Activated naive CD4-positive, alpha-beta T cell treated with anti-CD3 and anti-CD28 coated beads, Interleukin-2, amount 10 ng/mL, durations not matched to agents 7 days and 5 days (primary cell): ENCODE data around the gene ITGAE.
"Not testable (repeated sequence)": the region's sequence is repeated elsewhere in the genome, so short reads cannot be mapped to it uniquely, and the experiment has no call there.

ENCODE experiments used
- CTCF ChIA-PET: fragments of 350-600 bp; sonication (Branson Sonifier 250); formaldehyde crosslinking; loops from one replicate; lab custom pipeline; 2021; ENCODE audit warnings: antibody characterized with exemption; lab: Charles Lee
- DNase-seq: peaks from one replicate; pipeline ENCODE4 v3.0.0-alpha.2; 2020
- H3K27ac Mint-ChIP-seq: one replicate; pipeline ENCODE4 v1.8.0; 2021; ENCODE audit warnings: mild to moderate bottlenecking, moderate library complexity, mixed read lengths
- H3K27me3 Mint-ChIP-seq: one replicate; pipeline ENCODE4 v1.8.0; 2021; ENCODE audit warnings: mild to moderate bottlenecking, mixed read lengths
- H3K36me3 Mint-ChIP-seq: one replicate; pipeline ENCODE4 v1.8.0; 2021; ENCODE audit warnings: mixed read lengths
- H3K4me1 Mint-ChIP-seq: one replicate; pipeline ENCODE4 v1.8.0; 2021; ENCODE audit warnings: mixed read lengths
- H3K4me3 Mint-ChIP-seq: one replicate; pipeline ENCODE4 v1.8.0; 2021; ENCODE audit warnings: mild to moderate bottlenecking, moderate library complexity, mixed read lengths
- H3K9me3 Mint-ChIP-seq: one replicate; pipeline ENCODE4 v1.8.0; 2021; ENCODE audit warnings: mixed read lengths

The ITGAE gene

DNA sequence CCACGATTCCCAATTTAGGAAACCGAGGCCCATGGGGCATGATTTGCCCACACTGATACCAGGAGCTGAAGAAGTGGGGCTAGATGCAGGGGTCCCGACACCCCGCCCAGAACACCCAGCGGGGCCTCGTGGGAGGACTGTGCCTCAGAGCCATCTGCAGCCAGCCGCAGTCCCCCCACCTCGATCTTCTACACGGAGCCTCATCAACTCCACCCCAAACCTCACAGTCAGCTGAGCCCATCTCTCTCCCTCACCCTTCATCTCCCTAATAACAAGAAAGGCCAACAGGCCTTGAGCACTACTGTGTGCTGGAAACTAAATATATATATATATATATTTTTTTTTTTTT, 4.2 kb downstream of the ITGAE start:
- CTCF ChIA-PET, result interaction anchor here (3.5 kb wide), 1 partner anchor 58 kb away, joined by 23 read pairs; no protein-coding TSS in a partner anchor
- Mint-ChIP-seq H3K36me3 (no peaks in the 10 kb centered on the region), H3K4me3 (no peak overlapping the region), H3K27me3 (peaks cover 4% of the 10 kb centered on the region), H3K9me3 (no peaks in the 10 kb centered on the region), H3K4me1 (peaks cover 23% of the 10 kb centered on the region), H3K27ac (no peak overlapping the region)
- no peak for DNase-seq

DNA sequence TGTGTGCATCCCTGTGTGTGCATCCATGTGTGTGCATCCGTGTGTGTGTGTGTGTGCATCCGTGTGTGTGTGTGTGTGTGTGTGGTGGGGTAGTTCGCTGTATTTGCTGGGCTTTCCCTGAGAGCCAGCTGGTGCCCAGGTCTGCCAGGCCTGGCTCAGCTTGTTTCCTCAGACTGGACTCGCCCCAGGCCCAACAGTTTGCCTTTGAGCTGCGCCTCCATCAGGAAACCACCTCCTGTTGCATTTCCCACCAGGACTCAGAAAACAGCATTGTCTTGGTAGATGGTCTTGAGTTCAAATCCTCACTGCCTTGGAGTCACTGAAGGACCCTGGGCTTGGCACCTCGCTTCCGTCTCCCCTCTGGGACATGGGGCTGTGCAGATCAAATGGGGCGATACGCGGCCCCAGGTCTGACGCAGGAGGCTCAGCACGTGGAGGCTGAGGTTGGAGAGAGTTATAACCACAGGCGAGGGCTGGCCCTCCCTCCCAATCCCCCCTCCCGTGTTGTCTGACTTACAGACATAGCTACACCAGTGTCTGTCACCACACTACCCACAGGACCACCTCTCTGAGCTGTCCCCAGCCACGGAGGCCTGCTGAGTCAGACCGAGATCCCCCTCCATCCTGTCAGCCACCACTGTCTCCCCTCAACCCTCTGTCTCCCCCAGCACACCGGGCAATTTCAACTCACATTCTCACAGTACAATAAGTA, 4.7 kb downstream of the ITGAE start:
- Mint-ChIP-seq H3K27ac (no peak overlapping the region), H3K27me3 (peaks cover 4% of the 10 kb centered on the region), H3K4me1 (peaks cover 29% of the 10 kb centered on the region), H3K36me3 (no peaks in the 10 kb centered on the region), H3K9me3 (no peaks in the 10 kb centered on the region), H3K4me3 (no peak overlapping the region)
- CTCF ChIA-PET, result interaction anchor here (0.5 to 3.5 kb wide), 3 partner anchors 31 to 58 kb away, joined by 3 to 23 read pairs (median 4); no protein-coding TSS in a partner anchor
- peak; percentile 69 for DNase-seq

DNA sequence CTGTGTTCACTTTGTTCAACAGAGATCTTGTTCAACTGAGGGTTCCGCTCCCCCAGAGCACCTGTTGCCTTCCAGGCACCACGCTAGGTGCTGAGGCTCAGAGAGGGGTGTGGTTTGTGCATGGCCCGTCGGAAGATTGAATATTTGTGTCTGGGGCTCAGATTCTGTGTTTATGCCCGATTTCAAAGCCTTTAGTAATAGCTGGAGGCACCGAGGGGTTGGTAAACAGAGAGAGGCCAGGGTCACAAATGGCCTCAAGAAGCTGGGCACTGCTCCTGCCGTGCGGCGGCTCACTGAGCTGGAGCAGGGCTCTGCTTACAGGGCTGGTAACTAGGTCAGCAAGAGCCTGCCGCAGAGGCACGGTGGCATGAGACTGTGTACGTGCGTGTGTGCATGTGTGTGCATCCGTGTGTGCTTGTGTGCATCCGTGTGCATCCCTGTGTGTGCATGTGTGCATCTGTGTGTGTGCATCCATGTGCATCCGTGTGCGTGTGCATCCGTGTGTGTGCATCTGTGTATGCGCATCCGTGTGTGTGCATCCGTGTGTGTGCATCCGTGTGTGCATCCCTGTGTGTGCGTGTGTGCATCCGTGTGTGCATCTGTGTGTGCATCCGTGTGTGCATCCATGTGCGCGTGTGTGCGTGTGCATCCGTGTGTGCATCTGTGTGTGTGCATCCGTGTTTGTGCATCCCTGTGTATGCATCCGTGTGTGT, 5.4 kb downstream of the ITGAE start:
- no peak overlapping the region for H3K27ac Mint-ChIP-seq
- peak; percentile 19 for DNase-seq
- CTCF ChIA-PET, result interaction anchor here (0.5 to 3.5 kb wide), 3 partner anchors 32 to 57 kb away, joined by 3 to 23 read pairs (median 4); no protein-coding TSS in a partner anchor
- H3K27me3 Mint-ChIP-seq, result peaks cover 4% of the 10 kb centered on the region
- no peak overlapping the region for H3K4me3 Mint-ChIP-seq
- H3K9me3 Mint-ChIP-seq, result no peaks in the 10 kb centered on the region
- no peaks in the 10 kb centered on the region for H3K36me3 Mint-ChIP-seq
- peaks cover 31% of the 10 kb centered on the region for H3K4me1 Mint-ChIP-seq

DNA sequence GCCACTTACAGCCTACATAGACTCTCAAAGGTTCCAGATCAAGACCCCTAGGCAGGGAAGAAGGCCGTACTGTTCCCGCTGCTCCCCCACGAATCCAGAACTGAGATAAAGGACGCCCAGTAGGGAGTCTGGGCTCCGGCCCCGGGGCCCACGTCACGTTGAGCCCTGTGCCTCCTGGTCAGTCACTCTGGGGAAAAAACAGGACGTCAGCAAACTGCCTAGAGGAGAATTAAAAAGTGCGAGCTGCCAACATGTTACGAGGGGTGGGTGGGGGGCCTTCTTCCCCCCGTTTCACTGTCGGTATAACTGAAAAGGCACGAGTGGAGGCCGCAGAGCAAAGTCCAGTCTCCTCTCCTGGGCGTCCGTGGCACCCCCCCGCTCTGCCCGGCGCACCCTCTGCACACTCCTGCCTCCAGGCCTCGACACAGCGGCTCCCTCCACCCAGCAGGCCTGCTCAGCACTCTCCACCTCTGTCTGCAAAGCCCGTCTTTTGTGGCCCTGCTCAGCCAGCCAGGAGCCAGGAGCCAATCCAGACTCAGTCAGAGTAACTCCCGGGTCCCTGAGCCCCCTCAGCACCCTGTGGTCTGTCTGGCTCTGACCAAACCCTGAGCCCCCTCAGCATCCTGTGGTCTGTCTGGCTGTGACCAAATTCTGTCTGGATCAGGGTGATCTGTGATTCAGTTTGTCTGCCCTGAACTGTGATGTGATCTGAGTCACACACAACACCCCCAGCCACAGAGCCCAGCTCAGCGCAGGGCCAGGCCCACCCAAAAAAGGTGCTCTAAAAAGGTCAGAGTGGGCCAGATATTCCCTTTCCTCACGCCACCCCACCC, 6.2 kb downstream of the ITGAE start:
- H3K36me3 Mint-ChIP-seq, result no peaks in the 10 kb centered on the region
- no peaks in the 10 kb centered on the region for H3K9me3 Mint-ChIP-seq
- H3K27ac Mint-ChIP-seq, result no peak overlapping the region
- peaks cover 39% of the 10 kb centered on the region for H3K4me1 Mint-ChIP-seq
- peak; percentile 27 for DNase-seq
- H3K4me3 Mint-ChIP-seq, result no peak overlapping the region
- peaks cover 4% of the 10 kb centered on the region for H3K27me3 Mint-ChIP-seq
- CTCF ChIA-PET, result interaction anchor here (3.5 kb wide), 1 partner anchor 56 kb away, joined by 23 read pairs; no protein-coding TSS in a partner anchor

DNA sequence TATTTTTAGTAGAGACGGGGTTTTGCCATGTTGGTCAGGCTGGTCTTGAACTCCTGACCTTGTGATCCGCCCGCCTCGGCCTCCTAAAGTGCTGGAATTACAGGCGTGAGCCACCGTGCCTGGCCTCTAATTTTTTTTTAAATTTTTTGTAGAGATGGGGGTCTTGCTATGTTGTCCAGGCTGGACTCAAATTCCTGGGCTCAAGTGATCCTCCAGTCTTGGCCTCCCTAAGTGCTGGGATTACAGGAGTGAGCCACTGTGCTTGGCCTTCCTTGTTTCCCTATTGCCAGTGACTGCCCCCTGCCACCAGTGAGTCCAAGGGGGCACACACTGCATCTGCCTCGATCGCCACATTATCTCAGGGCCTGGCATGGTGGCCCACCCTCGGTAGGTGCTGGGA, 6.8 kb downstream of the ITGAE start:
- DNase-seq, result peak; percentile 1
- H3K9me3 Mint-ChIP-seq, H3K27me3 Mint-ChIP-seq, H3K27ac Mint-ChIP-seq, H3K4me3 Mint-ChIP-seq, H3K36me3 Mint-ChIP-seq: not testable (repeated sequence)
- CTCF ChIA-PET, result interaction anchor here (1.2 kb wide), 1 partner anchor 59 kb away, joined by 4 read pairs; no protein-coding TSS in a partner anchor
- peaks cover 42% of the 10 kb centered on the region for H3K4me1 Mint-ChIP-seq

DNA sequence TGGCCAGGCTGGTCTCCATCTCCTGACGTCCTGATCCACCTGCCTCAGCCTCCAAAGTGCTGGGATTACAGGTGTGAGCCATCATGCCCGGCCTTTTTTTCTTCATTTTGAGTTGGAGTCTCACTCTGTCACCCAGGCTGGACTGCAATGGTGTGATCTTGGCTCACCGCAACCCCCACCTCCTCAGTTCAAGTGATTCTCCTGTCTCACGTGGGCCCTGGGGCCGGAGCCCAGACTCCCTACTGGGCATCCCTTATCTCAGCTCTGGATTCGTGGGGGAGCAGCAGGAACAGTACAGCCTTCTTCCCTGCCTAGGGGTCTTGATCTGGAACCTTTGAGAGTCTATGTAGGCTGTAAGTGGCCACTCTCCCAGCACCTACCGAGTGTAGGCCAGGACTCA, 7.7 kb downstream of the ITGAE start:
- not testable (repeated sequence) for H3K36me3 Mint-ChIP-seq, H3K9me3 Mint-ChIP-seq, H3K4me3 Mint-ChIP-seq, H3K27me3 Mint-ChIP-seq, H3K27ac Mint-ChIP-seq, DNase-seq
- H3K4me1 Mint-ChIP-seq, result peaks cover 43% of the 10 kb centered on the region
- CTCF ChIA-PET, result interaction anchor here (1.2 to 1.6 kb wide), 2 partner anchors 56 to 58 kb away, joined by 4 to 9 read pairs; no protein-coding TSS in a partner anchor

DNA sequence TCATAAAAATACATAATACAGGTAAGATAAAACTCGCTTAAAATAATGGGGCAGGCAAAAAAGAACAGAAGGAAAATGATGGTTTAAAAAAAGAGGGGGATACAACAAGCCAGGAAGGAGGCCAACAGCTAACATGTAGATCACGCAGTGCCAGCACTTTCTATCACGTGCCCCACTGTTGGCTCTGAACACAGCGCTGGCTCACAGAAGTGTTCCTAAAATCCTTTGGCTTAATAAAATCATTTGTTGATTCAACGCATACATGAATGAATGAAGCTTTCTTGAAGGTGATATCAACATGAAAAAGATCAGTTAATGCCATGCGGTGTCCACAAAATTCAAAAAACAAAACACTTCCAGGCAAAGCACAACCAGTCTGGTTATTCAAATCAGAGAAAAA, 8.5 kb downstream of the ITGAE start:
- no peaks in the 10 kb centered on the region for H3K27me3 Mint-ChIP-seq
- H3K4me3 Mint-ChIP-seq, result no peak overlapping the region
- DNase-seq, result no peak
- CTCF ChIA-PET, result interaction anchor here (1.6 kb wide), 1 partner anchor 55 kb away, joined by 9 read pairs; no protein-coding TSS in a partner anchor
- H3K9me3 Mint-ChIP-seq, result no peaks in the 10 kb centered on the region
- H3K4me1 Mint-ChIP-seq, result peaks cover 49% of the 10 kb centered on the region
- no peaks in the 10 kb centered on the region for H3K36me3 Mint-ChIP-seq
- no peak overlapping the region for H3K27ac Mint-ChIP-seq

DNA sequence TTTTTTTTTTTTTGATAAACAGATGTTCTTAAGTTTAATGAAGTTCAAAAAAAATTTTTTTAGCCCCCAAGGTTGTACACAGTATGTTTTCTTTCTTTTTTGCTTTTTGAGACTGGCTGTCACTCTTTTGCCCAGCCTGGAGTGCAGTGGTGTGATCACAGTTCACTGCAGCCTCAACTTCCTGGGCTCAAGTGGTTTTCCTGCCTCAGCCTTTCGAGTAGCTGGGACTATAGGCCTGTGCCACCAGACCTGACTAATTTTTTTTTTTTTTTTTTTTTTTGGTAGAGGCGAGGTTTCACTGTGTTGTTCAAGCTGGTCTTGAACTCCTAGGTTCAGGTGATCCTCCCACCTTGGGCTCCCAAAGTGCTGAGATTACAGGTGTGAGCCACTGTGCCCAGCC, 12.8 kb downstream of the ITGAE start:
- peaks cover 34% of the 10 kb centered on the region for H3K4me1 Mint-ChIP-seq
- CTCF ChIA-PET, result interaction anchor here (0.6 kb wide), 1 partner anchor 18 kb away, joined by 3 read pairs; no protein-coding TSS in a partner anchor
- DNase-seq, result peak; percentile 33
- H3K9me3 Mint-ChIP-seq, result no peaks in the 10 kb centered on the region
- H3K36me3 Mint-ChIP-seq, result no peaks in the 10 kb centered on the region
- peak overlapping the region; percentile 28 for H3K27ac Mint-ChIP-seq
- H3K27me3 Mint-ChIP-seq, result peaks cover 7% of the 10 kb centered on the region
- H3K4me3 Mint-ChIP-seq, result no peak overlapping the region

DNA sequence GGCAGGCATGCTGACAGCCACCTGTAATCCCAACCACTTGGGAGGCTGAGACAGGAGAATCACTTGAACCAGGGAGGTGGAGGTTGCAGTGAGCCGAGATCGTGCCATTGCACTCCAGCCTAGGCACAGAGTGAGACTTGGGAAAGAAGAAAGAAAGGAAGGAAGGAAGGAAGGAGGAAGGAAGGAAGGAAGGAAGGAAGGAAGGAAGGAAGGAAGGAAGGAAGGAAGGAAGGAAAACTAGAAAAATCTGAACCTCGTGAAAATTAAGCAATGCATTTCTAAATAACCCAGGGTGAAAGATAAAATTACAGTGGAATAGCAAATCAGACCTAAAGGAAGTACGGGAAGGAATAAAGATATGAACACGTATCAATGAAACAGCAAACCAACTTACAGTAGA, 15.7 kb downstream of the ITGAE start:
- H3K27ac Mint-ChIP-seq, result peak overlapping the region; percentile 50
- H3K4me3 Mint-ChIP-seq, H3K9me3 Mint-ChIP-seq, H3K36me3 Mint-ChIP-seq, CTCF ChIA-PET, DNase-seq: not testable (repeated sequence)
- H3K27me3 Mint-ChIP-seq, result peaks cover 11% of the 10 kb centered on the region
- H3K4me1 Mint-ChIP-seq, result peaks cover 23% of the 10 kb centered on the region

DNA sequence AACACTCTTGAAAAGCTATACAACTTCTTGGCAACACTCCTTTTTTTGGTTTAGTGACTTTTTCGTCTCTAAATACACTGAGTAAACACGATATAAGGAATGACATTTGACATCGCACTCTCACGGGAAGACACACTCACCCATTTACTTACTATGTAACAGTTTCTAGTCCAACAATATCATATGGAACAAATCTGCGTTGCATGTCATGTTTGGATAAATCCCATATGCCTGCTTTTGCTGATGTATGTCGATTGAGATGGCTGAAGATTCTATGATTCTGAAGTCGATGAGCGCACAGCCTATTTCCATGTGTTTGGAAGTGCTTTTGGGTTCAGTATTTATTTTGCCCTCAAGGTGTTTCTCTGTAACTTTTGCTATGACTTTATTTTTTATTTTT, 18.2 kb downstream of the ITGAE start:
- H3K27me3 Mint-ChIP-seq, result peaks cover 13% of the 10 kb centered on the region
- CTCF ChIA-PET, result no interaction called here
- no peaks in the 10 kb centered on the region for H3K36me3 Mint-ChIP-seq
- no peak overlapping the region for H3K4me3 Mint-ChIP-seq
- H3K9me3 Mint-ChIP-seq, result no peaks in the 10 kb centered on the region
- H3K4me1 Mint-ChIP-seq, result peaks cover 8% of the 10 kb centered on the region
- H3K27ac Mint-ChIP-seq, result no peak overlapping the region
- DNase-seq, result no peak

DNA sequence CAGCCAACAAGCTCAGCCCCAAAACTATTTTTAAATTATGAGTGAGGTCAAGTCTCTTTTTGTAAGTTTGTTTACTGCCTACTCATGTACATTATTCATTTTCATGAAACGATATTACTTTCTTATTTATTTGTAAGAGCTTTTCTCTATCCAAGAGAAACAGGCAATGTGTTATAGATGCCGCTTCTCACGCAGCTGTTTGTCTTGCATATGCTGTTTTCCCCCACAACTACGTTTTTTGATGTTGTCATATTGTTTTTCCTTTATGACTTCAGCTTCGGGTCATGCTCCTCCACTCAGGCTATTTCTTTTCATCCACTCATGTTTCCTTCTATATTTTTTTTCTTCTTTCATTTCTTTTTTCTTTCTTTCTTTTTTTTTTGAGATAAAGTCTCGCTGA, 20.0 kb downstream of the ITGAE start:
- no peak overlapping the region for H3K27ac Mint-ChIP-seq

DNA sequence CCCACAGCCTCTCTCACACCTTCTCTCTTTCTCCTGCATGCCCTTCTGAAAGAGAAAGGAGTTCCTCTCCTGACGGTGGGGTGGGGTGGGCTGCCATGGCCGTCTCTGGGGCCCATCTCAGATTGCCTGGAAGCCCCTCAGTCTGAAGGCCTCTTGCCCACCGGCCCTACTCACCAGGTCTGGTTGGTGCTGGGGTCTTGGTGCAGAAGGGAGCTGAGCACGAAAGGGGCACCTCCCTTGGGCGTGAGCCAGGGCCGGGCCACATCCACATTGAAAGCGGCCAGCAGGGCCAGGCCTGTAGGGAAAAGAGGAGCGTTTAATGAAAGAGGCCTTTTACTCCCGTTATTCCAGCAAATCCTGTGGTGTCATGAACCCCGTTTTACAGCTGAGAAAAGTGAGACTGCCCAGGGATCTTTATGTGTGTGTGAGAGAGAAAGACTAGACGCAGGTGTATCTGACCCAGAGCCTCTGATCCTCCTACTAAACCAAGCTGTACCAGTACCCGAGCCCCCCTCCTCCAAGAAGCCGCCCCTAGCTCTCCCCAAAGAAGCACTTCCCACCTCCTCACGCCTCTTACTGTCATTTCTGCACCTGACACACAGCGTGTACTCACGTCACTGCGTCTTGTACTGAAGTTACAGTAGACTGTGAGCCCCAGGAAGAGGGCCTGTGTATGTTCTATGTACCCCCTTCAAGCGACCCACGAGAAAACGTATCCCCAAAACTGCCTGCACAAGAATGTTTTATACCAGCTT, 23.4 kb downstream of the ITGAE start:
- DNase-seq, result no peak
- Mint-ChIP-seq H3K4me3 (no peak overlapping the region), H3K27me3 (peaks cover 8% of the 10 kb centered on the region), H3K9me3 (no peaks in the 10 kb centered on the region), H3K4me1 (no peaks in the 10 kb centered on the region), H3K36me3 (no peaks in the 10 kb centered on the region), H3K27ac (no peak overlapping the region)
- CTCF ChIA-PET, result interaction anchor here (0.6 kb wide), 1 partner anchor 10 kb away, joined by 3 read pairs; no protein-coding TSS in a partner anchor

More for the DNA sequence above, 20.0 kb downstream of the ITGAE start:
- CTCF ChIA-PET, result interaction anchor here (1.3 to 1.6 kb wide), 2 partner anchors 43 to 46 kb away, joined by 4 to 5 read pairs; no protein-coding TSS in a partner anchor
- Mint-ChIP-seq H3K4me3 (no peak overlapping the region), H3K27me3 (peaks cover 15% of the 10 kb centered on the region), H3K4me1 (peaks cover 2% of the 10 kb centered on the region), H3K9me3 (no peaks in the 10 kb centered on the region), H3K36me3 (no peaks in the 10 kb centered on the region)
- no peak for DNase-seq

DNA sequence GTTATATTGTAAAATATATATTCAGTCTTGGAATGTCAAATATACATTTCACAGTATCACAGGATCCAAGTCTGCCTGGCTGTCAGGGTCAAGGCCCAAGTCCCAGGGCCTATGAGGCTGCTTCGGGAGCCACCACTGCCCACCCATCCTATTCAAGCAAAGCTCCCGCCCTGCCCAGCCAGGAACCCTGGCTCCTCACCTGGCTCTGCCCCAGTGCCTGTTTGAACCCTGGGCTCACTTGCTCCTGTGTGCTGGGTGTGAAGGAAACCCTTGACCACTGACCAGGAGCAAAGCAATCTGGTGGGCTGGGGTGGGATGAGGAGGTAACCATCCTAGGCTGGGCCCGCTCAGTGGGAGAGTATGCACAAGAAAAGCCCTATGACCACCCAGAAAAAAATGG, 27.0 kb downstream of the ITGAE start:
- H3K9me3 Mint-ChIP-seq, result no peaks in the 10 kb centered on the region
- no peak overlapping the region for H3K4me3 Mint-ChIP-seq
- H3K27me3 Mint-ChIP-seq, result peaks cover 8% of the 10 kb centered on the region
- CTCF ChIA-PET, result interaction anchor here (1.1 to 1.5 kb wide), 2 partner anchors 36 to 90 kb away, joined by 3 to 6 read pairs; no protein-coding TSS in a partner anchor
- DNase-seq, result no peak
- no peak overlapping the region for H3K27ac Mint-ChIP-seq
- no peaks in the 10 kb centered on the region for H3K36me3 Mint-ChIP-seq
- peaks cover 23% of the 10 kb centered on the region for H3K4me1 Mint-ChIP-seq
